HepG2 (cell line): ENCODE measurements around the gene ARHGEF4. TPM values are rescaled to one million over a fixed set of nuclear protein-coding genes. Genes with fewer than 3 reads are reported as not detected.

Experiments
- polyA plus RNA-seq, 8 experiments: library from polyadenylated mRNA; depleted of rRNA in 3 of 8; stranded (reverse) in 7 of 8; unstranded in 1 of 8; fragments of >200 nt; fragmentation: Illumina TruSeq in 4 of 8; extraction: Trizol in 4 of 8; gene quantifications; 2 replicates each; pipeline versions ENCODE4 v1.2.1 to v1.2.3, GENCODE V29; 2011 to 2016; ENCODE audit warnings: low read depth in 4 of 8, missing spikeins in 1 of 8, mixed read lengths in 1 of 8; ENCODE audit not compliant: insufficient read depth in 1 of 8
- total RNA-seq, 5 experiments: library from RNA; depleted of rRNA; stranded (reverse); fragments of >200 nt; fragmentation: Illumina TruSeq; extraction: Trizol; gene quantifications; 2 replicates each; pipeline ENCODE4 v1.2.3, GENCODE V29; 2016; ENCODE audit warnings: low read depth in 1 of 5
- TF ChIP-seq, protein P1 (sequence below), 2 experiments: sonication (generic) in 1 of 2; formaldehyde crosslinking in 1 of 2; IDR thresholded peaks; 2 replicates each; pipeline versions ENCODE4 v1.6.1 to v1.9.0; 2014 to 2022; ENCODE audit warnings: antibody characterized with exemption in 1 of 2, borderline replicate concordance in 1 of 2, inconsistent platforms in 1 of 2, low read depth in 1 of 2, missing genetic modification reagents in 1 of 2
- TF ChIP-seq, protein P2 (sequence below): sonication (generic); formaldehyde crosslinking; IDR thresholded peaks from 2 replicates; pipeline ENCODE4 v1.4.0; 2020; ENCODE audit warnings: mild to moderate bottlenecking, missing genetic modification reagents, borderline replicate concordance

The ARHGEF4 gene
- total and polyA plus RNA-seq, 2 of the 13 experiments (the other 11 are each of a cell fraction or from before 2014, with no cell fraction given), result 0.11 to 0.13 TPM

DNA sequence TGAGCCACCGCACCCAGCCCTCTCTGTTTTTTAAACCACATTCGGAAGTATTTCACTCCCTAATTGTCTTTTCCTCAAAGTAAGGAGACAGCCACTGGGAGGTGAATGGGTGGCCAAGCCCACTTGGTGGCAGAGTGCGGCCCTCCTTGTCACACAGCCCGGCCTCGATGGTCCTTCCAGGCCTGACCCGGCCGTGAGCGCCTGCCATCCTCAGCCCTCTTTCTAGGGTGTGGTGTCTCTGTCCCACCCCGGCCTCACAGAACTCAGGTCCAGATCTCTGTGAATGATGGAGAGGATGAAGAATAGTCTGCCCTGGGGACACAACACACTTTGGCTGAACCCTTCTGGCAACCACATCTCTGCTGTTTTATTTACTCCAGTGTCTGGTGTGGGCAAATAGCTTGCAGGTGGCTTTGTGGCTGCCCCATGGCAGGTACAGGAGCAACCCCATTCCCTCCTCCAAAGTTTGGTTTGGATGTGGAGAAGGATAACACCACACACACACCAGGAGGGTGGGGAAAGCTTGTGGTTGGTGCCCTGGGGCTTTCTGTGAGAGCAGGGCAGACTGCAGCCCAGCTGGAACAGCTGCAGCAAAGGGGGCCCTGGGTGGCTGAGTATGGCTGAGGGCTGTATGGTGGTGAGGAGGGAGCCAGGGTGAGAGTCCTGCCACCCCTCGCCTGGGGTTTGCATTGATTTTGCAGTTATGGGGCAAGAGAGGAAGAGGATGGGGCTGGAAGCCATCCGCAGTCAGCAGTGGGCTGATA, 167.9 kb downstream of the ARHGEF4 start (continued):
- TF ChIP-seq, protein P1, sequence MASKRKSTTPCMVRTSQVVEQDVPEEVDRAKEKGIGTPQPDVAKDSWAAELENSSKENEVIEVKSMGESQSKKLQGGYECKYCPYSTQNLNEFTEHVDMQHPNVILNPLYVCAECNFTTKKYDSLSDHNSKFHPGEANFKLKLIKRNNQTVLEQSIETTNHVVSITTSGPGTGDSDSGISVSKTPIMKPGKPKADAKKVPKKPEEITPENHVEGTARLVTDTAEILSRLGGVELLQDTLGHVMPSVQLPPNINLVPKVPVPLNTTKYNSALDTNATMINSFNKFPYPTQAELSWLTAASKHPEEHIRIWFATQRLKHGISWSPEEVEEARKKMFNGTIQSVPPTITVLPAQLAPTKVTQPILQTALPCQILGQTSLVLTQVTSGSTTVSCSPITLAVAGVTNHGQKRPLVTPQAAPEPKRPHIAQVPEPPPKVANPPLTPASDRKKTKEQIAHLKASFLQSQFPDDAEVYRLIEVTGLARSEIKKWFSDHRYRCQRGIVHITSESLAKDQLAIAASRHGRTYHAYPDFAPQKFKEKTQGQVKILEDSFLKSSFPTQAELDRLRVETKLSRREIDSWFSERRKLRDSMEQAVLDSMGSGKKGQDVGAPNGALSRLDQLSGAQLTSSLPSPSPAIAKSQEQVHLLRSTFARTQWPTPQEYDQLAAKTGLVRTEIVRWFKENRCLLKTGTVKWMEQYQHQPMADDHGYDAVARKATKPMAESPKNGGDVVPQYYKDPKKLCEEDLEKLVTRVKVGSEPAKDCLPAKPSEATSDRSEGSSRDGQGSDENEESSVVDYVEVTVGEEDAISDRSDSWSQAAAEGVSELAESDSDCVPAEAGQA (IDR thresholded peaks at IDR 0.05; ENCODE audit: low read depth), result no peak
- TF ChIP-seq, protein P1 (CRISPR knock-in tag; IDR thresholded peaks at IDR 0.05; ENCODE audit: borderline replicate concordance), result no peak
- TF ChIP-seq, protein P2, sequence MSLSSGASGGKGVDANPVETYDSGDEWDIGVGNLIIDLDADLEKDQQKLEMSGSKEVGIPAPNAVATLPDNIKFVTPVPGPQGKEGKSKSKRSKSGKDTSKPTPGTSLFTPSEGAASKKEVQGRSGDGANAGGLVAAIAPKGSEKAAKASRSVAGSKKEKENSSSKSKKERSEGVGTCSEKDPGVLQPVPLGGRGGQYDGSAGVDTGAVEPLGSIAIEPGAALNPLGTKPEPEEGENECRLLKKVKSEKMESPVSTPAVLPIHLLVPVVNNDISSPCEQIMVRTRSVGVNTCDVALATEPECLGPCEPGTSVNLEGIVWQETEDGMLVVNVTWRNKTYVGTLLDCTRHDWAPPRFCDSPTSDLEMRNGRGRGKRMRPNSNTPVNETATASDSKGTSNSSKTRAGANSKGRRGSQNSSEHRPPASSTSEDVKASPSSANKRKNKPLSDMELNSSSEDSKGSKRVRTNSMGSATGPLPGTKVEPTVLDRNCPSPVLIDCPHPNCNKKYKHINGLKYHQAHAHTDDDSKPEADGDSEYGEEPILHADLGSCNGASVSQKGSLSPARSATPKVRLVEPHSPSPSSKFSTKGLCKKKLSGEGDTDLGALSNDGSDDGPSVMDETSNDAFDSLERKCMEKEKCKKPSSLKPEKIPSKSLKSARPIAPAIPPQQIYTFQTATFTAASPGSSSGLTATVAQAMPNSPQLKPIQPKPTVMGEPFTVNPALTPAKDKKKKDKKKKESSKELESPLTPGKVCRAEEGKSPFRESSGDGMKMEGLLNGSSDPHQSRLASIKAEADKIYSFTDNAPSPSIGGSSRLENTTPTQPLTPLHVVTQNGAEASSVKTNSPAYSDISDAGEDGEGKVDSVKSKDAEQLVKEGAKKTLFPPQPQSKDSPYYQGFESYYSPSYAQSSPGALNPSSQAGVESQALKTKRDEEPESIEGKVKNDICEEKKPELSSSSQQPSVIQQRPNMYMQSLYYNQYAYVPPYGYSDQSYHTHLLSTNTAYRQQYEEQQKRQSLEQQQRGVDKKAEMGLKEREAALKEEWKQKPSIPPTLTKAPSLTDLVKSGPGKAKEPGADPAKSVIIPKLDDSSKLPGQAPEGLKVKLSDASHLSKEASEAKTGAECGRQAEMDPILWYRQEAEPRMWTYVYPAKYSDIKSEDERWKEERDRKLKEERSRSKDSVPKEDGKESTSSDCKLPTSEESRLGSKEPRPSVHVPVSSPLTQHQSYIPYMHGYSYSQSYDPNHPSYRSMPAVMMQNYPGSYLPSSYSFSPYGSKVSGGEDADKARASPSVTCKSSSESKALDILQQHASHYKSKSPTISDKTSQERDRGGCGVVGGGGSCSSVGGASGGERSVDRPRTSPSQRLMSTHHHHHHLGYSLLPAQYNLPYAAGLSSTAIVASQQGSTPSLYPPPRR (CRISPR knock-in tag), result no peak
- TF ChIP-seq, all 625 proteins: peak for 0
